IPS DF 19.7 (cell line): ENCODE results near the gene C3.
"Not testable (repeated sequence)": the region's sequence is repeated elsewhere in the genome, so short reads cannot be mapped to it uniquely, and the experiment has no call there.

Source experiments
- DNase-seq: peaks from one replicate; pipeline ENCODE4 v3.0.0-alpha.2; 2013; ENCODE audit warnings: low read depth, low spot score

Gene C3

DNA sequence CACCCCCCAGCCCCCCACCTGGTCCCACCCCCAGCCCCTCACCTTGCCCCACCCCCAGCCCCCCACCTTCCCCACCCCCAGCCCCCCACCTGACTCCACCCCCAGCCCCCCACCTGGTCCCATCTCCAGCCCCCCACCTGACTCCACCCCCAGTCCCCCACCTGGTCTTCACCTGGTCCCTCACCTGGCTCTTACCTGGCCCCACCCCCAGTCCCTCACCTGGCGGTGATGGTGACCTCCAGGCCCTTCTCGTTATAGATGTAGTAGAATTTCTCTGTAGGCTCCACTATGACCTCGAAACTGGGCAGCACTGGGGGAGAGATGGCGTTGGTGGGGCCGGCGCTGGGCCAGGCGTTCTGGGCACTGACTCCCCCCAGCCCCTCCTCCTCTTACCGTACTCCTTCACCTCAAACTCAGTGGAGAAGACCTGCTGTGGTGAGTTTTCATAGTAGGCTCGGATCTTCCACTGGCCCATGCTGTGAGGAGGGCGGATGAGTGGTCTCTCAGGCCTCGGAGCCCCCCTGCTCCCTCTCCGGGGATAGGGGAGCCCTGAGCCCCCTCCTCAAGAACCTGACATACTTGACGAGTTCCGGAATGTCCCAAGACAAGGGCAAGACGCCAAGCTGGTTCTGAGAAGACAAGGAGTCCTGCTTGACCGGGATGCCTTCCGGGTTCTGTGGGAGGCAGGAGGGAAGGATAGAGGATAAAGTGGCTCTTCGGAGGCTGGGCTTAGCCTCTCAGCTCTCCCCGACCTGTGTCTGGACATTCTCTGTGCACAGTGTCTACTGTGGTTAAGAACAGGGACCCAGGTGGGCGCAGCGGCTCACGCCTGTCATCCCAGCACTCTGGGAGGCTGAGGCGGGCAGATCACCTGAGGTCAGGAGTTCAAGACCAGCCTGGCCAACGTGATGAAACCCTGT is 6.4 kb downstream of the C3 start:
- no peak for DNase-seq

DNA sequence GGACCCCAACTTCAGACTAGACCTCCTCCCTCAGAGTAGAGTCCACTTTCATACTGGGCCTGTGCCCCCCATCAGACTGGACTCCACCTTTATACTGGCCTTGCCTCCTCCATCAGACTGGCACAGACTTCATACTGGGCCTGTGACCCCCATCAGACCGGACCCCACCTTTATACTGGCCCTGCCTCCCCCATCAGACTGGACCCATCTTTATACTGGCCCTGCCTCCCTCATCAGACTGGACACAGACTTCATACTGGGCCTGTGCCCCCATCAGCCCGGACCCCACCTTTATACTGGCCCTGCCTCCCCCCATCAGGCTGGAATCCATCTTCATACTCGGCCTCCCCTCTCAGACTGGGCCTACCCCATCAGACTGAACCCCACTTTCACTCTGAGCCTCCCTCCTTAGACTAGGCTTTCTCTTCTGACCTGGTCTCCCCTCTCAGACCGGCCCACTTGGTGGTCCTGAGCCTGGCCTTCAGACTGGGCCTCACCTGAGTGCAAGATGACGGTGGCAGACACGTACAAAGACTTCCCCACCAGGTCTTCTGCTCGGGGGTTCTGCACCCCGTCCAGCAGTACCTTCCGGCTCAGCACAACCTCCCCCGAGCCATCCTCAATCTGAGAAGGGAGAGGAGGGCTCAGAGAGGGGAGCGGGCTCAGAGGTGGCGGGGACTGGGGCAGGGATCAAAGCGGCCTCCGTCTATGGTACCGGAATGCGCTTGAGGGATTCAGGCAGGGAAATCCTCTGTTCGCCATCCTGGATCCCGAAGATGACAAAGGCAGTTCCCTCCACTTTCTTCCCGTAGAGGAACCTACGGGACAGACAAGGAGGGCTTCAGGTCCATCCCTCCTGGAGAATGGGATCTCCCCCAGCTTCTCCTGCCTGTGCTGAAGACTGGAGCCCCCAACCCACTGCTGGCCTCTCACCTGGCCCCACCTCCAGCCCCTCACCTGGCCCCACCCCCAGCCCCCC is 7.5 kb downstream of the C3 start:
- DNase-seq = no peak

- no peak for DNase-seq
Measured at GRCh38 chr19:6712231-6712630, 8.2 kb downstream of the C3 start.

- DNase-seq = no peak
Measured at GRCh38 chr19:6711605-6712004, 8.8 kb downstream of the C3 start.

GRCh38 chr19:6711078-6711361 is 9.4 kb downstream of the C3 start:
- no peak for DNase-seq

DNA sequence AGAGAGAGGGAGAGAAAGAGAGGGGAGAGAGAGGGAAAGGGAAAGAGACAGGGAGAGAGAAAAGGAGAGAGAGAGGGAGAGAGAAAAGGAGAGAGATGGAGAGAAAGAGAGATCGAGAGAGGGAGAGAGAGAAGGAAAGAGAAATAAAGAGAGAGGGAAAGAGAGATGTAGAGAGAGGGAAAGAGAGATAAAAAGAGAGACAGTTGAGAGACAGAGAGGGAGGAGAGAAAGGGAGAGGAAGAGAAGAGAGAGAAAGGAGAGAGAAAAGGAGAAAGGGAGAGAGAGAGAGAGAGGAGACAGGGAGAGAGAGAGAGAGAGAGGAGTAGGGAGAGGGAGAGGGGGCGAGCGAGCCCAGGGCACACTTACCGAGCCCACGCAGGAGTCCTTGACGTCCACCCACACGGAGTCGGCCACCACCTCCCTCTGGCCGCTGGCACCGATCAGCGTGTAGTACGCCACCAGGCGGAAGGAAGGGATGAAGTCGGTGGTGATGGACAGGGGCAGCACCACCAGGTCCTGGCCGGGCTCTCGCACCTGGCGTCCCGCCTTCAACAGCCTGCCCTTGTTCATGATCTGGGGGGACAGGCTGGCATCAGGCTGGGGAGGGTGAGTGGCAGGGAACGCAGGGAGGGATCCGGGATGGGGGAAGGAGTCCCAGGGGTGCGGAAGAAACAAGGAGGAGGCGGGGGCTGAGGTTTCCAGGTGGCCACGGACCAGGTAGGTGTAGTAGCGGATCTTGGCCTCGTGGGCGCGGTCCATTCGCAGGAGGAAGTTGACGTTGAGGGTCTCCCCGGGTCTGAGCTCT is 10.0 kb downstream of the C3 start:
- no peak for DNase-seq

DNA sequence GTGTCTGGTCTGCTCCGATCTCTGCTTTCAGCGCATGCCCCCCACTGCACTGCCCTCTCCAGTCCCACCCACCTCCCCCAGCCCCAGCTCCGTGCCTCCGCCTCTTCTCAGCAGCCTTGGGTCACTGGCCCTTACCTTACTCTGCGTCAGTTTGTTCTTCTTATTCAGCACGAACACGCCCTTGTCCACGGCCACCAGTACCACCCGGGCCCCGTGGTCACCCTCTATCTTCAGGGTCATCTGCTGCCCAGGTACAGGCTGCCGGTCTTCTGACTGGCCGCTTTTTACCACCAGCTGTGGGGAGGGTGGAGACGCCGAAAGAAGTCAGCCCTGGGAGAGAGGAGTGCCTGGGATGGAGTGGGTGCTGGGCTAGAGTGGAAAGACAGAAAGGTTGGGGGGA is 10.9 kb downstream of the C3 start:
- DNase-seq = no peak

DNA sequence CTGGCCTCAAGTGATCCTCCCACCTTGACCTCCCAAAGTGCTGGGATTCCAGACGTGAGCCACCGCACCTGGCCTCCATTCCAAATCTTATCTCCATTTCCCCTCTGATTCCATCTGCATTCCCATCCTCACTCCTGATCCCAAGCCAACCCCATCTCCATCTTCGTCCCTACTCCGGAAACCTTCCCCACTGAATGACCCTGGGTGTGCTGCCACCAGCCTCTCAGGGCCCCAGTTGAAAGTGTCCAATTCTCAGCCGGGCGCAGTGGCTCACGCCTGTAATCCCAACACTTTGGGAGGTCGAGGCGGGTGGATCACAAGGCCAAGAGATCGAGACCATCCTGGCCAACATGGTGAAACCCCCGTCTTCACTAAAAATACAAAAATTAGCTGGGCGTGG is 11.5 kb downstream of the C3 start:
- not testable (repeated sequence) for DNase-seq

- DNase-seq = no peak
Measured at GRCh38 chr19:6708346-6708745, 12.1 kb downstream of the C3 start.

DNA sequence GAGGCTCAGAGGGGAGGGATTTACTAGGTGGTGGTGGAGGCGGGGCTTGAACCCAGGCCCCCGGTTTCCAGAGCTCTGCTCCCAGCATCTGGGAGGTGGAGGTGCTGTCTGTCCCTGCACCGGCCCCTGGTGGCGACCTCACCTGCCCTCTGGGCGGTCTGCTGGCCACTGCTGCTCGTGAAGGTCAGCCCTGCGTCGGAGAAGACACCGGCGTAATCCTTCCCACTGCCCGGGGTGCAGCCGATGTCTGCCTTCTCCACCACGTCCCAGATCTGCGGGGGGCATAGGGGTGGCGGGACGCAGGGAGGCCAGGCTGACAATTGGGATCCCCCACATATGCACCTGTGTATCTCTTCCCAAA is 12.8 kb downstream of the C3 start:
- DNase-seq = no peak

DNA sequence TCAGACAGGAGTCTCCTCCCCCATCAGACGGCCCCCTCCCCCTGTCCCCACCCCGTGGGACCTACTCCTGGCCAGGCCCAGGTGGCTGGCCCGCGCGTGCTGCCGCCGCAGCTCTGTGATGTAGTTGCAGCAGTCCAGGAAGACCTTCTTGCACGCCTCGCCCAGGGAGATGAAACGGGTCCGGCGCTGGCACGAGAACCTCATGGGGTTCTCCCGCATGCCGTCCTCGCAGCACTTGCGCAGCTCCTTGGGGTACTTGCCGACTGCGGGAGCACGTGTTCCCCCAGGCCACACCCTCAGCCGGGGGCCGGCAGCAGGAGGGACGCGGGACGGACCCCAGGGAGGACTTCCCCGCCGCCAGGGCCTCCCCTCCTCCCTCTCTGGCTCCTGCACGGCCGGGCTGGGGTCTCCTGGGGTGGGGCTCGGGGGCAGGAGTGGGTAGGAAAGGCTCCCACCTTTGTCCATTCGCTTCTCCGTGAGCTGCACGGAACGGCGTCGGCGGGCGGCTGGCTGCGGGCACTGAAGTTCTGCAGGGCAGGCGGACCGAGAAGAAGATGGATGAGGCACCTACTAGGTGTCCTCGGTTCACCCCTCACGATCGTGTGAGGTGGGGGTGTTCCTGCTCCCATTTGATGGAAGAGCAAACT is 13.3 kb downstream of the C3 start:
- DNase-seq = no peak

DNA sequence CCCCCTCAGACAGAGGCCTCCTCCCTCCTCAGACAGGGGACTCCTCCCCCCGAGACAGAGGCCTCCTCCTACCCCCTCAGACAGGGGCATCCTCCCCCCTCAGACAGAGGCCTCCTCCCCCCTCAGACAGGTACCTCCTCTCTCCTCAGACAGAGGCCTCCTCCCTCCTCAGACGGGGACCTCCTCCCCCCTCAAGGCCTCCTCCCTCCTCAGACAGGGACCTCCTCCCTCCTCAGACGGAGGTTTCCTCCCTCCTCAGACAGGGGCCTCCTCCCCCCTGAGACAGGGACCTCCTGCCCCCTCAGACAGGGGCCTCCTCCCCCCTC is 13.9 kb downstream of the C3 start:
- no peak for DNase-seq

DNA sequence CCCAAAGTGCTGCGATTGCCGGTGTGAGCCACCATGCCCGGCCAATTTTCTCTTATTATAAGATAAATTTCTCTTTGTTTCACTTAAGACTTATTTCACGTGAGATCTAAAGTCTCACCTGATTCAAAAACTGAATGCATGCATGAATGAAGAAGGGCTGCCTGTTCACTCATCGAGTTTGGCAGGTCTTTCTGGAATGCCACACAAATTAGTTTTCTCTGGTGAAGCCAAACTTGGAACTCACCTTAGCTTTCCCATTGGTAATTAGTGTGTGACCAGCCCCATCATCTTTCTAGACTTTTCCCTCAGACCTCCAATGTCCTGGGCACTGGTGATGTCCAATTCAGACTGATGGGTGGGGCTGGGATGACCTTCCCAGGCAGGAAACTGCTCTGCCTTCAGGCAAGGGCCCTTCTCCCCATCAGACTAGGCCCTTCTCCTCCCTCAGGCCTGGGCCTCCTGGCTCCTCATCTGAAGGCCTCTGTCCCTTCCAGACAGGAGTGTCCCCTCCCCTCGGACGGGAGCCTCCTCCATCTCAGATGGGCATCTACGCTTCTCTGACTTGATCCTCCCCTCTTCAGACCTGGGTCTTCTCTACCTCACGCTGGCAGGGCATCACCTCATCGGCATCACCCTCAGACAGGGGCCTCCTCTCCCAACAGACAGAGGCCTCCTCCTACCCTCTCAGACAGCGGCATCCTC is 14.4 kb downstream of the C3 start:
- DNase-seq = no peak

DNA sequence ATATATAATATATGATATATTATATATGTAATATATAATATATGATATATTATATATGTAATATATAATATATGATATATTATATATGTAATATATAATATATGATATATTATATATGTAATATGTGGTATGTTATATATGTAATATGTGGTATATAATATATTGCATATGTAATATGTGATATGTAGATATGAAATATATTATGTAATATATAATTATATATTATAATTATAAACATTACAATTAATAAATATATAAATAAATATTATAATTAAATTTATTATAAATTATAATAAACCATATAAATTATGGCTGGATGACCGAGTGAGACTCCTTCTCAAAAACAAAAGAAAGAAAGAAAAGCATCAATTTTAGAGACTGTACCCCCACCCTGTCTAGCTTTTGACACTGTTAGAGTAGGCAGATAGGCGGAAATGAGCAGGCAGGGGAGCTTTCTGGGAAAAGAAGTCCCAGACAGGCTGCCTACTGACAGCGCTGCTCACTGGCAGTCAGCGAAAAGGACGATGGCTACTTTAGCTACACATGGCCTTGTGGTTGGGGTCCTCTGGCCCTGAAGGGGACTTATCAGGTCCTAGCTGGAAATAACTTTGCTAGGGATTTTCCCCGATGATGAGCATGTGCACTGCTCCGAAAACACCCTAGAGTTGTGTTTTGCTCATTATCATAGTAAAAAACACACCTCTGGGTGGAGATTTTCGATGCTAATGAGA is 19.7 kb downstream of the C3 start:
- DNase-seq = no peak

- no peak for DNase-seq
Measured at GRCh38 chr19:6699935-6700334, 20.5 kb downstream of the C3 start.

DNA sequence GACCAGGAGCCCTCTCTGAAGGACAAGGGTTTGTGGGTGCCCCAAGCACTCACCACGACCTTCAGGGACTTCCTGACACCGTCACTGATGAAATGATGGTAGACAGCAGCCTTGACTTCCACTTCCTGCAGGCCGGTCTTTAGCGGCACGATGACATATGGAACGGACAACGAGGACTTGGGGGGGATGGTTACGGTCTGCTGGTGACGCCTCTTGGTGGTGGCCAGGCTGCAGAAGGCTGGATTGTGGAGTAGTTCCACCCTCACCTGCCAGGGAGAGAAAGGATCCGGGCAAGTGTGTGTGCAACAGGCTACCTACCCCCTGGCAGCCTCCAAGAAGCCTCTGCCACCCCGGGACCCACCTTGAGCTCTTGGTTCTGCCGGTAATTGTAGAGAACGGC is 23.2 kb downstream of the C3 start:
- DNase-seq = no peak

DNA sequence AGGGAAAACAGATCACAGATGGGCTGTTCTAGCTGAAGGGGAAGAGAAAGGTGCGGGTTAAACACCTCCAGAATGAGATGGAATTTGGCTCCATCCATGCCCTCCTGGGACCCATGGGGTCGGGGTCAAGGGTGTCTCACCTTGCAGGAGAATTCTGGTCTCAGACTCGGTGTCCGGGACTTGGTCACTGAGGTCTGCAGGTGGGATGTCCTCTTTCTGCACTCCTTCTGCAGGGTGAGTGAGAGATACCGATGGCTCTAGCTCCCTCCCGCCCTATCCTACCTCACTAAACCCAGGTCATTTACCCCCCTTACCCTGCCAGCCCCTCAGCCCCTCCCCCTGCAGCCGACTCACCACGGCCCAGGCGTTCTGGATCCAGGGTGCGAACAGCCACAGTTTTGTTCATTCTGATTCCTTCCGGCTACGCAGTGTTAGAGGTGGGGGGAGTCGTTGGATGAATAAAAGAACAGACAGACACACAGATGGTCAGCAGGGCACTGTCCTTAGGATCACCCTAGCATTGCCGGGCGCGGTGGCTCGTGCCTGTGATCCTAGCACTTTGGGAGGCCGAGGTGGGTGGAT is 24.1 kb downstream of the C3 start:
- no peak for DNase-seq

GRCh38 chr19:6694147-6694815 is 26.2 kb downstream of the C3 start:
- DNase-seq = no peak

DNA sequence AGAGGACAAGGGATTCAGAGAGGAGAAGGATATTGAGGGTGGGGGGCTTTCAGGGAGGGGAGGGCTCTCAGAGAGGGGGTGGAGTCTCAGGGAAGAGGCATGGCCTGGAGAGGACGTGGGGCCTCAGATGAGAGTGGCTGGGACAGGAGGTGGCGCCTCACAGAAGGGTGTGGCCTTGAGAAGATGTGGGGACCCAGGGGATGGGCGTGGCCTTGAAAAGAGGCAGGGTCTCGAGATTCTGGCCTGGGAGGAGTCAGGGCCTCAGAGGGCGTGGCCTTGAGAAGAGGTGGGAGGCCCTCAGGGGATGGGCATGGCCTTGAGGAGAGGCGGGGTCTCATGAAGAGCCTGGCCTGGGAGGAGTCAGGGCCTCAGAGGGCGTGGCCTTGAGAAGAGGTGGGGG is 26.8 kb downstream of the C3 start:
- DNase-seq = no peak
